H1 (cell line): ENCODE results near the gene ALG6. TPM values are rescaled to one million over a fixed set of nuclear protein-coding genes. Genes with fewer than 3 reads are reported as not detected.

ENCODE experiments used
- CTCF ChIA-PET: fragments of 300-600 bp; sonication (Branson Sonifier 250); formaldehyde crosslinking; loops from one replicate; lab custom pipeline; 2021; ENCODE audit not compliant: partially characterized antibody; lab: Charles Lee
- POLR2A ChIA-PET: fragments of 300-600 bp; sonication (Branson Sonifier 250); formaldehyde crosslinking; loops from one replicate; lab custom pipeline; 2021; ENCODE audit warnings: inconsistent platforms; ENCODE audit not compliant: partially characterized antibody; lab: Charles Lee
- DNase-seq, 2 experiments: peaks; one replicate each; pipeline versions ENCODE4 v3.0.0 to v3.0.0-alpha.2; 2010 to 2022; ENCODE audit warnings: low spot score in 2 of 2, low read depth in 1 of 2, mixed read lengths in 1 of 2
- FAIRE-seq: peaks from 2 replicates; lab custom pipeline; 2011; peaks lifted over from hg19 to GRCh38; lab: Jason Lieb, UNC
- H2AFZ ChIP-seq: 2 replicates; pipeline ENCODE4 v1.8.1; 2012; ENCODE audit warnings: low read length, inconsistent platforms
- H2AK5ac ChIP-seq: 2 replicates; pipeline ENCODE4 v1.6.1; 2013; ENCODE audit warnings: low read depth, low read length
- H2BK120ac ChIP-seq: replicated peaks from 2 replicates; pipeline ENCODE3; 2013; ENCODE audit warnings: low read depth, low read length, inconsistent platforms
- H2BK12ac ChIP-seq: 2 replicates; pipeline ENCODE4 v1.6.1; 2013; ENCODE audit warnings: low read depth, low read length
- H2BK15ac ChIP-seq: 2 replicates; pipeline ENCODE4 v1.6.1; 2013; ENCODE audit warnings: low read length
- H2BK20ac ChIP-seq: 2 replicates; pipeline ENCODE4 v1.6.1; 2013; ENCODE audit warnings: low read length
- H2BK5ac ChIP-seq: 2 replicates; pipeline ENCODE4 v1.6.1; 2013; ENCODE audit warnings: low read depth, low read length
- H3K14ac ChIP-seq: 2 replicates; pipeline ENCODE4 v1.6.1; 2013; ENCODE audit warnings: inconsistent platforms; ENCODE audit not compliant: insufficient read length
- H3K18ac ChIP-seq: 2 replicates; pipeline ENCODE4 v1.6.1; 2013; ENCODE audit warnings: low read length; ENCODE audit errors: extremely low read depth
- H3K23ac ChIP-seq: 2 replicates; pipeline ENCODE4 v1.6.1; 2013; ENCODE audit warnings: inconsistent platforms; ENCODE audit not compliant: insufficient read length
- H3K23me2 ChIP-seq: 2 replicates; pipeline ENCODE4 v1.6.1; 2013; ENCODE audit warnings: low read depth, low read length
- H3K27ac ChIP-seq: 2 replicates; pipeline ENCODE4 v1.6.1; 2011; ENCODE audit warnings: low read depth, low read length, inconsistent platforms
- H3K27me3 ChIP-seq, 4 experiments: replicated peaks in 1 of 4; 1 replicate in 1 of 4; 2 replicates in 3 of 4; pipeline versions ENCODE4 v1.6.1 to v1.8.1; 2011 to 2013; ENCODE audit warnings: low read length in 3 of 4, mild to moderate bottlenecking in 3 of 4, inconsistent platforms in 2 of 4, mixed read lengths in 2 of 4, moderate library complexity in 1 of 4; ENCODE audit not compliant: control insufficient read depth in 3 of 4, insufficient read depth in 3 of 4; ENCODE audit errors: extremely low read depth in 1 of 4
- H3K36me3 ChIP-seq, 4 experiments: 2 replicates each; pipeline versions ENCODE4 v1.6.1 to v1.8.1; 2011 to 2013; ENCODE audit warnings: mild to moderate bottlenecking in 4 of 4, low read length in 3 of 4, moderate library complexity in 2 of 4, control low read depth in 1 of 4, inconsistent platforms in 1 of 4; ENCODE audit not compliant: insufficient read depth in 4 of 4, control insufficient read depth in 2 of 4
- H3K4ac ChIP-seq: replicated peaks from 2 replicates; pipeline ENCODE3; 2013; ENCODE audit warnings: low read length, low read depth, mixed read lengths, inconsistent platforms; ENCODE audit not compliant: insufficient read length
- H3K4me1 ChIP-seq, 4 experiments: replicated peaks in 1 of 4; 1 replicate in 1 of 4; 2 replicates in 3 of 4; pipeline versions ENCODE4 v1.6.1 to v1.8.1; 2011 to 2013; ENCODE audit warnings: low read length in 3 of 4, inconsistent platforms in 2 of 4, mixed read lengths in 1 of 4; ENCODE audit not compliant: insufficient read depth in 4 of 4, control insufficient read depth in 3 of 4
- H3K4me2 ChIP-seq, 2 experiments: 2 replicates each; pipeline versions ENCODE4 v1.6.1 to v1.8.1; 2011 to 2013; ENCODE audit warnings: low read depth in 2 of 2, low read length in 2 of 2, control low read depth in 1 of 2, inconsistent platforms in 1 of 2, mild to moderate bottlenecking in 1 of 2; ENCODE audit not compliant: insufficient read depth in 1 of 2
- H3K4me3 ChIP-seq, 4 experiments: fragments of 200-600, 300-600 bp in 1 of 4; sonication (generic), shearing (Covaris generic), sonication (Bioruptor Twin) in 1 of 4; 2 replicates each; pipeline versions ENCODE4 v1.5.1 to v1.8.1; 2011 to 2016; ENCODE audit warnings: low read length in 4 of 4, low read depth in 3 of 4, control low read depth in 2 of 4, inconsistent platforms in 2 of 4, mild to moderate bottlenecking in 2 of 4, mixed read lengths in 1 of 4, moderate library complexity in 1 of 4; ENCODE audit not compliant: insufficient read depth in 2 of 4; ENCODE audit errors: extremely low read depth in 1 of 4
- H3K56ac ChIP-seq: replicated peaks from 2 replicates; pipeline ENCODE3; 2013; ENCODE audit warnings: low read depth, mild to moderate bottlenecking, mixed read lengths, low read length, inconsistent platforms; ENCODE audit not compliant: insufficient read length
- H3K79me1 ChIP-seq: 2 replicates; pipeline ENCODE4 v1.6.1; 2013; ENCODE audit warnings: low read depth, low read length, control low read depth
- H3K79me2 ChIP-seq, 2 experiments: 2 replicates each; pipeline versions ENCODE4 v1.6.1 to v1.8.1; 2012 to 2013; ENCODE audit warnings: low read length in 2 of 2, mild to moderate bottlenecking in 2 of 2, inconsistent platforms in 1 of 2; ENCODE audit not compliant: insufficient read depth in 2 of 2, control insufficient read depth in 1 of 2
- H3K9ac ChIP-seq, 4 experiments: replicated peaks in 1 of 4; 1 replicate in 1 of 4; 2 replicates in 3 of 4; pipeline versions ENCODE4 v1.6.1 to v1.8.1; 2011 to 2013; ENCODE audit warnings: low read depth in 3 of 4, low read length in 3 of 4, control low read depth in 2 of 4, mild to moderate bottlenecking in 2 of 4, moderate library complexity in 2 of 4, inconsistent platforms in 1 of 4; ENCODE audit errors: extremely low read depth in 1 of 4
- H3K9me3 ChIP-seq, 2 experiments: 2 replicates each; pipeline versions ENCODE4 v1.6.1 to v1.8.1; 2012 to 2013; ENCODE audit warnings: mild to moderate bottlenecking in 2 of 2, moderate library complexity in 2 of 2, control low read depth in 1 of 2, inconsistent platforms in 1 of 2, low read depth in 1 of 2, low read length in 1 of 2, mixed read lengths in 1 of 2; ENCODE audit not compliant: insufficient read depth in 2 of 2
- H4K20me1 ChIP-seq, 2 experiments: replicated peaks in 1 of 2; 2 replicates each; pipeline versions ENCODE3 to v1.8.1; 2011 to 2013; ENCODE audit warnings: inconsistent platforms in 2 of 2, low read length in 2 of 2, mild to moderate bottlenecking in 1 of 2; ENCODE audit not compliant: insufficient read depth in 2 of 2, control insufficient read depth in 1 of 2
- H4K5ac ChIP-seq: 2 replicates; pipeline ENCODE4 v1.6.1; 2013; ENCODE audit warnings: low read length, low read depth, mixed read lengths, inconsistent platforms; ENCODE audit not compliant: insufficient read length
- H4K8ac ChIP-seq: 2 replicates; pipeline ENCODE4 v1.8.0; 2013; ENCODE audit warnings: mild to moderate bottlenecking, moderate library complexity, low read length, inconsistent platforms; ENCODE audit not compliant: insufficient read depth; ENCODE audit errors: extremely low read depth
- H4K91ac ChIP-seq: replicated peaks from 2 replicates; pipeline ENCODE3; 2013; ENCODE audit warnings: low read length, mixed read lengths, inconsistent platforms; ENCODE audit not compliant: insufficient read length
- ASH2L ChIP-seq: fragments of 200-600, 300-600 bp; sonication (generic); IDR thresholded peaks from one replicate; pipeline ENCODE4 v1.7.1; 2017; ENCODE audit warnings: low read length
- BRCA1 ChIP-seq: IDR thresholded peaks from 2 replicates; pipeline ENCODE4 v1.6.1; 2012; ENCODE audit warnings: low read depth, low read length, improper control_type of control experiment
- E2F6 ChIP-seq: IDR thresholded peaks from 2 replicates; pipeline ENCODE4 v1.6.1; 2012; ENCODE audit warnings: inconsistent platforms
- EGR1 ChIP-seq: IDR thresholded peaks from 2 replicates; pipeline ENCODE4 v1.6.1; 2011; ENCODE audit warnings: low read depth, low read length, borderline replicate concordance
- KDM1A ChIP-seq: fragments of 200-600, 300-600 bp; sonication (generic); IDR thresholded peaks from 2 replicates; pipeline ENCODE4 v1.7.1; 2016; ENCODE audit warnings: mild to moderate bottlenecking, low read length, borderline replicate concordance
- KDM5A ChIP-seq: fragments of 200-600 bp; IDR thresholded peaks from 2 replicates; pipeline ENCODE4 v1.7.1; 2012; ENCODE audit warnings: mild to moderate bottlenecking, low read length, inconsistent platforms, mixed read lengths
- MAFK ChIP-seq: IDR thresholded peaks from 2 replicates; pipeline ENCODE4 v1.6.1; 2012; ENCODE audit warnings: low read depth, mild to moderate bottlenecking, improper control_type of control experiment, low read length
- SIN3A ChIP-seq, 2 experiments: IDR thresholded peaks in 1 of 2; conservative IDR thresholded peaks in 1 of 2; 2 replicates each; pipeline ENCODE4 v1.6.1; 2011 to 2012; ENCODE audit warnings: low read length in 2 of 2, improper control_type of control experiment in 1 of 2, low read depth in 1 of 2, mild to moderate bottlenecking in 1 of 2
- SIRT6 ChIP-seq: IDR thresholded peaks from one replicate; pipeline ENCODE4 v1.7.1; 2012; ENCODE audit warnings: low read length, inconsistent platforms
- SP1 ChIP-seq: IDR thresholded peaks from 2 replicates; pipeline ENCODE4 v1.6.1; 2011; ENCODE audit warnings: low read depth, low read length
- SP2 ChIP-seq: IDR thresholded peaks from 2 replicates; pipeline ENCODE4 v1.6.1; 2012; ENCODE audit warnings: mild to moderate bottlenecking, low read length, inconsistent platforms
- TAF7 ChIP-seq: optimal IDR thresholded peaks from 2 replicates; pipeline ENCODE3; 2011; ENCODE audit warnings: low read depth, mild to moderate bottlenecking, inconsistent platforms, low read length, moderate library complexity, borderline replicate concordance
- TBP ChIP-seq: IDR thresholded peaks from 2 replicates; pipeline ENCODE4 v1.6.1; 2011; ENCODE audit warnings: low read depth, low read length, improper control_type of control experiment
- WGBS, 2 experiments: shearing (Covaris generic) in 1 of 2; methylation state at CpG; one replicate each; pipeline versions ENCODE4 v1.1.6 to v1.1.7; 2013 to 2015; ENCODE audit warnings: low lambda C conversion rate in 2 of 2, mixed read lengths in 2 of 2, inconsistent platforms in 1 of 2, low coverage in 1 of 2, missing lambda C conversion rate in 1 of 2; ENCODE audit not compliant: insufficient replicate concordance in 2 of 2, insufficient coverage in 1 of 2, insufficient read length in 1 of 2; ENCODE audit errors: extremely low coverage in 1 of 2, missing lambda C conversion rate in 1 of 2; 5-methylcytosine and 5-hydroxymethylcytosine counted together
- polyA plus RNA-seq, 7 experiments: library from polyadenylated mRNA; depleted of rRNA in 3 of 7; stranded (reverse) in 5 of 7; unstranded in 2 of 7; fragments of >200 nt in 5 of 7; fragments of 200-250 nt in 2 of 7; gene quantifications; 1 replicate in 5 of 7; 2 replicates in 1 of 7; 4 replicates in 1 of 7; pipeline versions ENCODE4 v1.2.1 to v1.2.3, GENCODE V29; 2011 to 2013; ENCODE audit warnings: missing spikeins in 2 of 7, mixed read lengths in 2 of 7
- total RNA-seq: library from RNA; stranded (reverse); fragmentation: NEBNext Ultra II Directional; extraction: Animal tissue kit (Norgen Biotek cat#: 25700); gene quantifications from 2 replicates; pipeline ENCODE4 v1.2.1, GENCODE V29; 2021

The ALG6 gene
- total and polyA plus RNA-seq, 2 of the 8 experiments (the other 6 are each of a cell fraction or from before 2014, with no cell fraction given) = 17.8 to 26.8 TPM

GRCh38 chr1:63414691-63415365, 47.4 kb downstream of the ALG6 start:
- H2BK12ac ChIP-seq = no peak overlapping the region
- H3K27ac ChIP-seq = no peak overlapping the region
- H3K23ac ChIP-seq = no peak overlapping the region
- no peak overlapping the region for H3K56ac ChIP-seq
- no peak overlapping the region for H2AFZ ChIP-seq
- H4K91ac ChIP-seq = no peak overlapping the region
- no peak overlapping the region for H3K18ac ChIP-seq
- H3K4ac ChIP-seq = no peak overlapping the region
- no peak overlapping the region for H2BK20ac ChIP-seq
- ChIA-PET CTCF (interaction anchor here (1.0 to 2.2 kb wide), 4 partner anchors 10 to 266 kb away, joined by 3 to 8 read pairs (median 5); no protein-coding TSS in a partner anchor), POLR2A (no interaction called here)
- no peaks in the 10 kb centered on the region for H3K79me1 ChIP-seq
- FAIRE-seq = no peak
- H3K4me2 ChIP-seq = no peak overlapping the region
- 92% methylated on average over 3 of the region's 3 CpGs; no CpG with 5 or more reads in 1 of the 2 experiments for WGBS, 2 experiments
- H2AK5ac ChIP-seq = no peak overlapping the region
- DNase-seq = no peak
- H3K36me3 ChIP-seq = no peaks in the 10 kb centered on the region
- H3K4me3 ChIP-seq = no peak overlapping the region
- no peaks in the 10 kb centered on the region; a peak in 1 of 4 replicates for H3K9me3 ChIP-seq
- H2BK120ac ChIP-seq = no peak overlapping the region
- H3K27me3 ChIP-seq = no peaks in the 10 kb centered on the region
- no peaks in the 10 kb centered on the region for H4K20me1 ChIP-seq
- H2BK15ac ChIP-seq = no peak overlapping the region
- no peaks in the 10 kb centered on the region for H3K79me2 ChIP-seq
- no peaks in the 10 kb centered on the region; a peak in 2 of 7 replicates for H3K4me1 ChIP-seq
- no peak overlapping the region for H4K8ac ChIP-seq
- no peak overlapping the region for H3K14ac ChIP-seq
- H4K5ac ChIP-seq = no peak overlapping the region
- no peaks in the 10 kb centered on the region for H3K23me2 ChIP-seq
- no peak overlapping the region for H2BK5ac ChIP-seq
- H3K9ac ChIP-seq = no peak overlapping the region
- TF ChIP-seq E2F6 (no peak), BRCA1 (no peak), SP2 (no peak), TBP (no peak), ASH2L (no peak), MAFK (no peak), KDM1A (no peak), SIN3A (conservative IDR thresholded peaks at IDR 0.05 in 1 of 2, IDR thresholded peaks at IDR 0.05 in 1 of 2; ENCODE audit: low read depth in 1 of 2, low read length in 2 of 2) (no peak), KDM5A (no peak), SP1 (no peak), EGR1 (no peak), SIRT6 (no peak), TAF7 (no peak)
